HEK293 (cell line): ENCODE measurements around the gene STAC.

Source experiments
- CTCF ChIA-PET: fragments of 350-600 bp; formaldehyde crosslinking; extraction: SDS; loops from one replicate; lab custom pipeline; 2021; ENCODE audit warnings: antibody characterized with exemption; lab: Yijun Ruan, JAX
- POLR2A ChIA-PET: fragments of 300-600 bp; formaldehyde crosslinking; extraction: SDS; loops from one replicate; lab custom pipeline; 2020; ENCODE audit warnings: antibody characterized with exemption, inconsistent platforms; lab: Yijun Ruan, JAX
- H3K27ac ChIP-seq: fragments of 200-500 bp; sonication (Bioruptor generic); 2 replicates; pipeline ENCODE4 v1.5.1; 2014; ENCODE audit warnings: low read depth, low read length, control low read depth, inconsistent platforms; ENCODE audit errors: extremely low read depth
- H3K36me3 ChIP-seq, 2 experiments: fragments of 200-500 bp in 1 of 2; sonication (Bioruptor generic) in 1 of 2; 1 replicate in 1 of 2; 2 replicates in 1 of 2; pipeline ENCODE4 v1.5.1; 2014 to 2017; ENCODE audit warnings: inconsistent platforms in 2 of 2, low read length in 2 of 2; ENCODE audit not compliant: control insufficient read depth in 2 of 2, insufficient read depth in 1 of 2
- H3K4me1 ChIP-seq: fragments of 200-500 bp; sonication (Bioruptor generic); 2 replicates; pipeline ENCODE4 v1.5.1; 2014; ENCODE audit warnings: mild to moderate bottlenecking, low read length, inconsistent platforms; ENCODE audit not compliant: control insufficient read depth, insufficient read depth
- H3K4me3 ChIP-seq: 2 replicates; pipeline ENCODE4 v1.5.1; 2011; ENCODE audit warnings: low read depth, mild to moderate bottlenecking, control low read depth, low read length, moderate library complexity
- H3K9me3 ChIP-seq: fragments of 200-500 bp; sonication (Bioruptor generic); 2 replicates; pipeline ENCODE4 v1.5.1; 2014; ENCODE audit warnings: low read depth, low read length, inconsistent platforms; ENCODE audit not compliant: control insufficient read depth, insufficient read depth
- GLI4 ChIP-seq: fragments of 450-650 bp; formaldehyde crosslinking; IDR thresholded peaks from 2 replicates; pipeline ENCODE4 v1.5.1; 2016; ENCODE audit warnings: missing biosample characterization, missing genetic modification characterization
- KLF10 ChIP-seq: fragments of 450-650 bp; IDR thresholded peaks from 2 replicates; pipeline ENCODE4 v1.5.1; 2018; ENCODE audit warnings: missing biosample characterization, mild to moderate bottlenecking, missing genetic modification characterization
- SP2 ChIP-seq: fragments of 450-650 bp; formaldehyde crosslinking; IDR thresholded peaks from 2 replicates; pipeline ENCODE4 v1.5.1; 2016; ENCODE audit warnings: missing biosample characterization, missing genetic modification characterization
- SP7 ChIP-seq: fragments of 450-650 bp; formaldehyde crosslinking; IDR thresholded peaks from 2 replicates; pipeline ENCODE4 v1.5.1; 2016; ENCODE audit warnings: missing biosample characterization, missing genetic modification characterization
- WT1 ChIP-seq: fragments of 450-650 bp; formaldehyde crosslinking; IDR thresholded peaks from 2 replicates; pipeline ENCODE4 v1.5.1; 2016; ENCODE audit warnings: missing biosample characterization, missing genetic modification characterization
- YY2 ChIP-seq: fragments of 450-650 bp; formaldehyde crosslinking; IDR thresholded peaks from 2 replicates; pipeline ENCODE4 v1.5.1; 2016; ENCODE audit warnings: missing biosample characterization, missing genetic modification characterization
- ZBTB1 ChIP-seq: fragments of 450-650 bp; formaldehyde crosslinking; IDR thresholded peaks from 2 replicates; pipeline ENCODE4 v1.5.1; 2016; ENCODE audit warnings: missing biosample characterization, missing genetic modification characterization
- ZBTB8A ChIP-seq: fragments of 450-650 bp; formaldehyde crosslinking; IDR thresholded peaks from 2 replicates; pipeline ENCODE4 v1.5.1; 2016; ENCODE audit warnings: missing biosample characterization, missing genetic modification characterization
- ZFP37 ChIP-seq: fragments of 450-650 bp; formaldehyde crosslinking; IDR thresholded peaks from 2 replicates; pipeline ENCODE4 v1.5.1; 2016; ENCODE audit warnings: missing biosample characterization, missing genetic modification characterization
- ZIC2 ChIP-seq: fragments of 450-650 bp; formaldehyde crosslinking; IDR thresholded peaks from 2 replicates; pipeline ENCODE4 v1.5.1; 2016; ENCODE audit warnings: missing biosample characterization, missing genetic modification characterization
- ZNF146 ChIP-seq: fragments of 450-650 bp; formaldehyde crosslinking; IDR thresholded peaks from 2 replicates; pipeline ENCODE4 v1.5.1; 2016; ENCODE audit warnings: missing biosample characterization, missing genetic modification characterization
- ZNF19 ChIP-seq: fragments of 450-650 bp; formaldehyde crosslinking; IDR thresholded peaks from 2 replicates; pipeline ENCODE4; 2016; ENCODE audit warnings: missing biosample characterization, missing genetic modification characterization, low read depth
- ZNF302 ChIP-seq: fragments of 450-650 bp; formaldehyde crosslinking; IDR thresholded peaks from 2 replicates; pipeline ENCODE4 v1.5.1; 2016; ENCODE audit warnings: missing biosample characterization, missing genetic modification characterization, low read depth
- ZNF404 ChIP-seq: fragments of 450-650 bp; formaldehyde crosslinking; IDR thresholded peaks from 2 replicates; pipeline ENCODE4 v1.5.1; 2017; ENCODE audit warnings: missing biosample characterization, missing genetic modification characterization
- ZNF560 ChIP-seq: fragments of 450-650 bp; formaldehyde crosslinking; IDR thresholded peaks from 2 replicates; pipeline ENCODE4 v1.5.1; 2017; ENCODE audit warnings: missing biosample characterization, missing genetic modification characterization, borderline replicate concordance
- ZNF610 ChIP-seq: fragments of 450-650 bp; formaldehyde crosslinking; IDR thresholded peaks from 2 replicates; pipeline ENCODE4 v1.5.1; 2016; ENCODE audit warnings: missing biosample characterization, missing genetic modification characterization, borderline replicate concordance
- ZNF626 ChIP-seq: fragments of 450-650 bp; sonication (Bioruptor Pico); formaldehyde crosslinking; IDR thresholded peaks from 2 replicates; pipeline ENCODE4 v1.5.1; 2018; ENCODE audit warnings: missing biosample characterization, missing genetic modification characterization, inconsistent platforms
- ZNF658 ChIP-seq: fragments of 450-650 bp; formaldehyde crosslinking; IDR thresholded peaks from 2 replicates; pipeline ENCODE4; 2016; ENCODE audit warnings: missing biosample characterization, missing genetic modification characterization
- TF ChIP-seq, protein P1 (sequence below): fragments of 450-650 bp; formaldehyde crosslinking; IDR thresholded peaks from 2 replicates; pipeline ENCODE4 v1.5.1; 2016; ENCODE audit warnings: missing biosample characterization, missing genetic modification characterization, borderline replicate concordance
- TF ChIP-seq, protein P2 (sequence below): fragments of 450-650 bp; formaldehyde crosslinking; IDR thresholded peaks from 2 replicates; pipeline ENCODE4 v1.5.1; 2016; ENCODE audit warnings: missing biosample characterization, missing genetic modification characterization
- TF ChIP-seq, protein P3 (sequence below): fragments of 450-650 bp; formaldehyde crosslinking; IDR thresholded peaks from 2 replicates; pipeline ENCODE4 v1.5.0; 2017; ENCODE audit warnings: missing biosample characterization, missing genetic modification characterization, borderline replicate concordance
- TF ChIP-seq, protein P4 (sequence below): fragments of 450-650 bp; formaldehyde crosslinking; IDR thresholded peaks from 2 replicates; pipeline ENCODE4 v1.5.1; 2016; ENCODE audit warnings: missing biosample characterization, missing genetic modification characterization
- TF ChIP-seq, protein P5 (sequence below): fragments of 450-650 bp; formaldehyde crosslinking; IDR thresholded peaks from 2 replicates; pipeline ENCODE4 v1.5.1; 2016; ENCODE audit warnings: missing biosample characterization, missing genetic modification characterization
- TF ChIP-seq, protein P6 (sequence below): fragments of 450-650 bp; formaldehyde crosslinking; IDR thresholded peaks from 2 replicates; pipeline ENCODE4 v1.5.1; 2017; ENCODE audit warnings: missing biosample characterization, missing genetic modification characterization

The STAC gene

DNA sequence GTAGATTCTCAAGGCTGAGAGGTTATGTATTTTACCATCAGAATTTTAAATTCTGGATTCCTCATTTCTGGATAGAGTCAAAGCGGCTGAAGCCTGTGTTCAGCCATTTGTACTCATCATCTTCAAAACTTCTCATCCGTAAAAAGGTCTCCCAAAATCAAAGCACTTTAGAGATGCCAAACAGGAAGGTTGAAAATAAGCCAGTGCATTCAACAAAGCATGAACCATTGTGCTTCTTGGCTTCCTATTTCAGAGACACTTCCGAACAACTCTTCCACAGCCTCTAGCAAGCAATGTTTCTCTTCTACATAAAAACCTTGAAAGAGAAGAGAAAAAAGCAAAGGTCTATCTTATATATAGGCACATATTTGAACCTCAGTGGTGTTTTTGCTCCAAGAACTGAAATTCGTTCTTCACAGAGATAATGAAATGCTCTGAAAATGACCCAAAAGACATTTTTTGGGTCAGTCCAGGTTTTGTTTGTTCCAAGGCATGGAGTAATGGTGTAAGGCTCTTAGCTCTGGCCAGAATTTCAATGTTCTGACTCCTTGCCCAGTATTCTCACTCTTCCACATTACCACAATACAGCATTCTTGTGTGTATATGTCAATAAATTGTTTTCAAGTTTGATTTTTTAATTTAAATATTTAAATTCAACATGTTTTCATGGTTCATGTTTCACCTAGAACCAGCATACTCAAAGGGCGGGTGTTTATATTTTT lies 163.1 kb downstream of the STAC start:
- TF ChIP-seq ZFP37 (tag by site-specific recombination) = no peak
- no peak for TF ChIP-seq ZNF658
- TF ChIP-seq ZNF560 = no peak
- TF ChIP-seq ZNF610 (tag by site-specific recombination) = no peak
- no peak for TF ChIP-seq SP2 (tag by site-specific recombination)
- TF ChIP-seq GLI4 (tag by site-specific recombination) = no peak
- TF ChIP-seq ZNF404 (tag by site-specific recombination) = no peak
- TF ChIP-seq ZBTB8A = no peak
- TF ChIP-seq, protein P1, sequence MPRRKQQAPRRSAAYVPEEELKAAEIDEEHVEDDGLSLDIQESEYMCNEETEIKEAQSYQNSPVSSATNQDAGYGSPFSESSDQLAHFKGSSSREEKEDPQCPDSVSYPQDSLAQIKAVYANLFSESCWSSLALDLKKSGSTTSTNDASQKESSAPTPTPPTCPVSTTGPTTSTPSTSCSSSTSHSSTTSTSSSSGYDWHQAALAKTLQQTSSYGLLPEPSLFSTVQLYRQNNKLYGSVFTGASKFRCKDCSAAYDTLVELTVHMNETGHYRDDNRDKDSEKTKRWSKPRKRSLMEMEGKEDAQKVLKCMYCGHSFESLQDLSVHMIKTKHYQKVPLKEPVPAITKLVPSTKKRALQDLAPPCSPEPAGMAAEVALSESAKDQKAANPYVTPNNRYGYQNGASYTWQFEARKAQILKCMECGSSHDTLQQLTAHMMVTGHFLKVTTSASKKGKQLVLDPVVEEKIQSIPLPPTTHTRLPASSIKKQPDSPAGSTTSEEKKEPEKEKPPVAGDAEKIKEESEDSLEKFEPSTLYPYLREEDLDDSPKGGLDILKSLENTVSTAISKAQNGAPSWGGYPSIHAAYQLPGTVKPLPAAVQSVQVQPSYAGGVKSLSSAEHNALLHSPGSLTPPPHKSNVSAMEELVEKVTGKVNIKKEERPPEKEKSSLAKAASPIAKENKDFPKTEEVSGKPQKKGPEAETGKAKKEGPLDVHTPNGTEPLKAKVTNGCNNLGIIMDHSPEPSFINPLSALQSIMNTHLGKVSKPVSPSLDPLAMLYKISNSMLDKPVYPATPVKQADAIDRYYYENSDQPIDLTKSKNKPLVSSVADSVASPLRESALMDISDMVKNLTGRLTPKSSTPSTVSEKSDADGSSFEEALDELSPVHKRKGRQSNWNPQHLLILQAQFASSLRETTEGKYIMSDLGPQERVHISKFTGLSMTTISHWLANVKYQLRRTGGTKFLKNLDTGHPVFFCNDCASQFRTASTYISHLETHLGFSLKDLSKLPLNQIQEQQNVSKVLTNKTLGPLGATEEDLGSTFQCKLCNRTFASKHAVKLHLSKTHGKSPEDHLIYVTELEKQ (tag by site-specific recombination) = no peak
- no peak for TF ChIP-seq ZBTB1 (tag by site-specific recombination)
- no peak for TF ChIP-seq ZNF626 (tag by site-specific recombination)
- TF ChIP-seq KLF10 (tag by site-specific recombination) = no peak
- TF ChIP-seq YY2 (tag by site-specific recombination) = no peak
- TF ChIP-seq ZIC2 (tag by site-specific recombination) = no peak
- Histone ChIP-seq H3K4me3 (no peak overlapping the region), H3K36me3 (no peaks in the 10 kb centered on the region), H3K27ac (no peak overlapping the region), H3K9me3 (no peaks in the 10 kb centered on the region), H3K4me1 (no peaks in the 10 kb centered on the region)
- POLR2A ChIA-PET = no interaction called here
- CTCF ChIA-PET = no interaction called here

DNA sequence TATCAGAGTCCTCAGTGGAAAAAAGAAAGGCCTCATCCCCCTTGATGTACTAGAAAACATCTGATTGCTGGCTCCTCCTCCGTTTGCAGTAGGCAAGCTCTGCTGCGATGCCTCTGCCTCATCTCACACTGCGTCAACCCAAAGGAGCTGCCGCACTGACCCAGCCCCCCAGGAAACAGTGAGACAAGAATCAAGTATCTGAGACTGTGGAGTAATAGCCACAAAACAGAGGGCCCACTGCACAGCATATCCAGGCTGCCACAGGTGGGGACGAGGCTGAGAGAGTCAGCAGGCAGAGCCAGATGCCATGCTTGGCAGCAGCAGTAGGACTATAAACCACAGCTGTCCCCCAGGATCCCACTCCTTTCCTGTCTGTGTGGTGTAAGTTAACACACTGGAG lies 165.9 kb downstream of the STAC start:
- no peaks in the 10 kb centered on the region for H3K4me1 ChIP-seq
- no peak overlapping the region for H3K27ac ChIP-seq
- ChIA-PET CTCF (no interaction called here), POLR2A (no interaction called here)
- no peaks in the 10 kb centered on the region for H3K9me3 ChIP-seq
- H3K4me3 ChIP-seq = no peak overlapping the region
- no peaks in the 10 kb centered on the region for H3K36me3 ChIP-seq
- TF ChIP-seq ZNF302 (tag by site-specific recombination) = no peak
- TF ChIP-seq, protein P2, sequence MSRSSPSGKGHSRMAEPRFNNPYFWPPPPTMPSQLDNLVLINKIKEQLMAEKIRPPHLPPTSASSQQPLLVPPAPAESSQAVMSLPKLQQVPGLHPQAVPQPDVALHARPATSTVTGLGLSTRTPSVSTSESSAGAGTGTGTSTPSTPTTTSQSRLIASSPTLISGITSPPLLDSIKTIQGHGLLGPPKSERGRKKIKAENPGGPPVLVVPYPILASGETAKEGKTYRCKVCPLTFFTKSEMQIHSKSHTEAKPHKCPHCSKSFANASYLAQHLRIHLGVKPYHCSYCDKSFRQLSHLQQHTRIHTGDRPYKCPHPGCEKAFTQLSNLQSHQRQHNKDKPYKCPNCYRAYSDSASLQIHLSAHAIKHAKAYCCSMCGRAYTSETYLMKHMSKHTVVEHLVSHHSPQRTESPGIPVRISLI (tag by site-specific recombination) = no peak
- TF ChIP-seq, protein P3, sequence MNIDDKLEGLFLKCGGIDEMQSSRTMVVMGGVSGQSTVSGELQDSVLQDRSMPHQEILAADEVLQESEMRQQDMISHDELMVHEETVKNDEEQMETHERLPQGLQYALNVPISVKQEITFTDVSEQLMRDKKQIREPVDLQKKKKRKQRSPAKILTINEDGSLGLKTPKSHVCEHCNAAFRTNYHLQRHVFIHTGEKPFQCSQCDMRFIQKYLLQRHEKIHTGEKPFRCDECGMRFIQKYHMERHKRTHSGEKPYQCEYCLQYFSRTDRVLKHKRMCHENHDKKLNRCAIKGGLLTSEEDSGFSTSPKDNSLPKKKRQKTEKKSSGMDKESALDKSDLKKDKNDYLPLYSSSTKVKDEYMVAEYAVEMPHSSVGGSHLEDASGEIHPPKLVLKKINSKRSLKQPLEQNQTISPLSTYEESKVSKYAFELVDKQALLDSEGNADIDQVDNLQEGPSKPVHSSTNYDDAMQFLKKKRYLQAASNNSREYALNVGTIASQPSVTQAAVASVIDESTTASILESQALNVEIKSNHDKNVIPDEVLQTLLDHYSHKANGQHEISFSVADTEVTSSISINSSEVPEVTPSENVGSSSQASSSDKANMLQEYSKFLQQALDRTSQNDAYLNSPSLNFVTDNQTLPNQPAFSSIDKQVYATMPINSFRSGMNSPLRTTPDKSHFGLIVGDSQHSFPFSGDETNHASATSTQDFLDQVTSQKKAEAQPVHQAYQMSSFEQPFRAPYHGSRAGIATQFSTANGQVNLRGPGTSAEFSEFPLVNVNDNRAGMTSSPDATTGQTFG = no peak
- no peak for TF ChIP-seq WT1 (tag by site-specific recombination)
- no peak for TF ChIP-seq ZNF146 (tag by site-specific recombination)
- TF ChIP-seq, protein P4, sequence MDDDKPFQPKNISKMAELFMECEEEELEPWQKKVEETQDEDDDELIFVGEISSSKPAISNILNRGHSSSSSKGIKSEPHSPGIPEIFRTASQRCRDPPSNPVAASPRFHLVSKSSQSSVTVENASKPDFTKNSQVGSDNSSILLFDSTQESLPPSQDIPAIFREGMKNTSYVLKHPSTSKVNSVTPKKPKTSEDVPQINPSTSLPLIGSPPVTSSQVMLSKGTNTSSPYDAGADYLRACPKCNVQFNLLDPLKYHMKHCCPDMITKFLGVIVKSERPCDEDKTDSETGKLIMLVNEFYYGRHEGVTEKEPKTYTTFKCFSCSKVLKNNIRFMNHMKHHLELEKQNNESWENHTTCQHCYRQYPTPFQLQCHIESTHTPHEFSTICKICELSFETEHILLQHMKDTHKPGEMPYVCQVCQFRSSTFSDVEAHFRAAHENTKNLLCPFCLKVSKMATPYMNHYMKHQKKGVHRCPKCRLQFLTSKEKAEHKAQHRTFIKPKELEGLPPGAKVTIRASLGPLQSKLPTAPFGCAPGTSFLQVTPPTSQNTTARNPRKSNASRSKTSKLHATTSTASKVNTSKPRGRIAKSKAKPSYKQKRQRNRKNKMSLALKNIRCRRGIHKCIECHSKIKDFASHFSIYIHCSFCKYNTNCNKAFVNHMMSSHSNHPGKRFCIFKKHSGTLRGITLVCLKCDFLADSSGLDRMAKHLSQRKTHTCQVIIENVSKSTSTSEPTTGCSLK (tag by site-specific recombination) = no peak
- TF ChIP-seq, protein P5, sequence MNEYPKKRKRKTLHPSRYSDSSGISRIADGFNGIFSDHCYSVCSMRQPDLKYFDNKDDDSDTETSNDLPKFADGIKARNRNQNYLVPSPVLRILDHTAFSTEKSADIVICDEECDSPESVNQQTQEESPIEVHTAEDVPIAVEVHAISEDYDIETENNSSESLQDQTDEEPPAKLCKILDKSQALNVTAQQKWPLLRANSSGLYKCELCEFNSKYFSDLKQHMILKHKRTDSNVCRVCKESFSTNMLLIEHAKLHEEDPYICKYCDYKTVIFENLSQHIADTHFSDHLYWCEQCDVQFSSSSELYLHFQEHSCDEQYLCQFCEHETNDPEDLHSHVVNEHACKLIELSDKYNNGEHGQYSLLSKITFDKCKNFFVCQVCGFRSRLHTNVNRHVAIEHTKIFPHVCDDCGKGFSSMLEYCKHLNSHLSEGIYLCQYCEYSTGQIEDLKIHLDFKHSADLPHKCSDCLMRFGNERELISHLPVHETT (tag by site-specific recombination) = no peak
- TF ChIP-seq, protein P6, sequence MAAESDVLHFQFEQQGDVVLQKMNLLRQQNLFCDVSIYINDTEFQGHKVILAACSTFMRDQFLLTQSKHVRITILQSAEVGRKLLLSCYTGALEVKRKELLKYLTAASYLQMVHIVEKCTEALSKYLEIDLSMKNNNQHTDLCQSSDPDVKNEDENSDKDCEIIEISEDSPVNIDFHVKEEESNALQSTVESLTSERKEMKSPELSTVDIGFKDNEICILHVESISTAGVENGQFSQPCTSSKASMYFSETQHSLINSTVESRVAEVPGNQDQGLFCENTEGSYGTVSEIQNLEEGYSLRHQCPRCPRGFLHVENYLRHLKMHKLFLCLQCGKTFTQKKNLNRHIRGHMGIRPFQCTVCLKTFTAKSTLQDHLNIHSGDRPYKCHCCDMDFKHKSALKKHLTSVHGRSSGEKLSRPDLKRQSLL (tag by site-specific recombination) = no peak
- TF ChIP-seq SP7 = no peak
- TF ChIP-seq YY2 (tag by site-specific recombination) = no peak
- no peak for TF ChIP-seq ZNF19
